IMR-90 (cell line): Measurements from ENCODE around the gene MSI2. TPM values are rescaled to one million over a fixed set of nuclear protein-coding genes. Genes with fewer than 3 reads are reported as not detected.

Experiments used
- ATAC-seq: fragments of 200-7000 bp; cut with Tn5 transposase; 2 replicates; pipeline ENCODE4 v1.9.1; 2020; ENCODE audit warnings: low read depth, mild to moderate bottlenecking, moderate library complexity
- BruUV-seq: library from RNA; stranded (reverse); fragments of 400-500 nt; replicated peaks from 2 replicates; lab custom pipeline; 2021; lab: Mats Ljungman, UMichigan
- CTCF ChIA-PET: fragments of 300-600 bp; formaldehyde crosslinking; extraction: SDS; loops from one replicate; lab custom pipeline; 2021; ENCODE audit warnings: antibody characterized with exemption; lab: Yijun Ruan, JAX
- POLR2A ChIA-PET: fragments of 300-600 bp; sonication (Branson Sonifier 250); formaldehyde crosslinking; loops from one replicate; lab custom pipeline; 2022; ENCODE audit warnings: antibody characterized with exemption; ENCODE audit not compliant: unreplicated experiment; lab: Charles Lee
- DNase-seq: peaks from one replicate; pipeline ENCODE4 v3.0.0; 2013
- H2AFZ ChIP-seq: replicated peaks from 2 replicates; pipeline ENCODE3; 2013; ENCODE audit warnings: low read length, mild to moderate bottlenecking; ENCODE audit not compliant: poor library complexity
- H2AK5ac ChIP-seq: 2 replicates; pipeline ENCODE4 v1.6.1; 2013; ENCODE audit warnings: low read depth, low read length, inconsistent platforms
- H2AK9ac ChIP-seq: replicated peaks from 2 replicates; pipeline ENCODE3; 2013; ENCODE audit warnings: mild to moderate bottlenecking, low read depth, low read length, moderate library complexity; ENCODE audit not compliant: poor library complexity
- H2BK120ac ChIP-seq: 2 replicates; pipeline ENCODE4 v1.6.1; 2013; ENCODE audit warnings: low read depth, low read length, inconsistent platforms
- H2BK15ac ChIP-seq: 3 replicates; pipeline ENCODE4 v1.6.1; 2013; ENCODE audit warnings: low read depth, low read length, inconsistent platforms
- H2BK20ac ChIP-seq: 2 replicates; pipeline ENCODE4 v1.6.1; 2013; ENCODE audit warnings: low read depth, mild to moderate bottlenecking, inconsistent platforms, low read length, moderate library complexity
- H2BK5ac ChIP-seq: 2 replicates; pipeline ENCODE4 v1.6.1; 2013; ENCODE audit warnings: mild to moderate bottlenecking, low read depth, low read length, inconsistent platforms; ENCODE audit not compliant: poor library complexity, severe bottlenecking
- H3K14ac ChIP-seq: replicated peaks from 2 replicates; pipeline ENCODE4 v1.6.1; 2013; ENCODE audit warnings: low read depth, low read length, inconsistent platforms
- H3K18ac ChIP-seq: 2 replicates; pipeline ENCODE4 v1.6.1; 2013; ENCODE audit warnings: low read depth, low read length, control low read depth
- H3K23ac ChIP-seq: 2 replicates; pipeline ENCODE4 v1.6.1; 2013; ENCODE audit warnings: low read depth, low read length, inconsistent platforms
- H3K27ac ChIP-seq: 2 replicates; pipeline ENCODE4 v1.5.1; 2013; ENCODE audit warnings: mild to moderate bottlenecking, control low read depth, low read length; ENCODE audit not compliant: insufficient read depth
- H3K27me3 ChIP-seq: 2 replicates; pipeline ENCODE4 v1.6.1; 2013; ENCODE audit warnings: low read length; ENCODE audit not compliant: control insufficient read depth, insufficient read depth
- H3K36me3 ChIP-seq: 2 replicates; pipeline ENCODE4 v1.6.1; 2013; ENCODE audit warnings: low read length, mixed read lengths; ENCODE audit not compliant: control insufficient read depth, insufficient read depth
- H3K4ac ChIP-seq: 2 replicates; pipeline ENCODE4 v1.6.1; 2013; ENCODE audit warnings: low read depth, low read length, inconsistent platforms
- H3K4me1 ChIP-seq: 2 replicates; pipeline ENCODE4 v1.6.1; 2013; ENCODE audit warnings: low read length, mixed read lengths; ENCODE audit not compliant: control insufficient read depth, insufficient read depth
- H3K4me2 ChIP-seq: 2 replicates; pipeline ENCODE4 v1.6.1; 2013; ENCODE audit warnings: low read depth, mild to moderate bottlenecking, control low read depth, low read length, moderate library complexity
- H3K4me3 ChIP-seq: 2 replicates; pipeline ENCODE4 v1.5.1; 2013; ENCODE audit warnings: low read depth, mild to moderate bottlenecking, control low read depth, low read length, moderate library complexity; ENCODE audit not compliant: insufficient read depth
- H3K56ac ChIP-seq: 2 replicates; pipeline ENCODE4 v1.6.1; 2013; ENCODE audit warnings: low read length, inconsistent platforms; ENCODE audit not compliant: insufficient read depth; ENCODE audit errors: extremely low read depth
- H3K79me1 ChIP-seq, 2 experiments: 2 replicates each; pipeline ENCODE4 v1.6.1; 2013; ENCODE audit warnings: low read length in 2 of 2, inconsistent platforms in 1 of 2, low read depth in 1 of 2
- H3K9ac ChIP-seq: 2 replicates; pipeline ENCODE4 v1.6.1; 2013; ENCODE audit warnings: low read depth, low read length, control low read depth
- H3K9me1 ChIP-seq: 2 replicates; pipeline ENCODE4 v1.6.1; 2013; ENCODE audit warnings: low read length, inconsistent platforms; ENCODE audit not compliant: insufficient read depth
- H3K9me3 ChIP-seq: 2 replicates; pipeline ENCODE4 v1.6.1; 2013; ENCODE audit warnings: low read length; ENCODE audit not compliant: control insufficient read depth, insufficient read depth
- H4K20me1 ChIP-seq: 2 replicates; pipeline ENCODE4 v1.6.1; 2013; ENCODE audit warnings: low read length, inconsistent platforms; ENCODE audit not compliant: insufficient read depth
- H4K5ac ChIP-seq: 2 replicates; pipeline ENCODE4 v1.6.1; 2013; ENCODE audit warnings: mild to moderate bottlenecking, low read depth, low read length, control low read depth
- H4K8ac ChIP-seq, 2 experiments: 2 replicates each; pipeline ENCODE4 v1.6.1; 2013; ENCODE audit warnings: low read depth in 2 of 2, low read length in 2 of 2, control low read depth in 1 of 2, inconsistent platforms in 1 of 2
- H4K91ac ChIP-seq: 2 replicates; pipeline ENCODE4 v1.6.1; 2013; ENCODE audit warnings: low read depth, low read length, inconsistent platforms; ENCODE audit not compliant: insufficient read depth
- CHD1 ChIP-seq: IDR thresholded peaks from 2 replicates; pipeline ENCODE4 v1.6.1; 2012; ENCODE audit warnings: low read depth, low read length, improper control_type of control experiment
- POLR2A ChIP-seq: IDR thresholded peaks from 2 replicates; pipeline ENCODE4 v1.6.1; 2012; ENCODE audit warnings: mild to moderate bottlenecking, low read depth, low read length
- RAD21 ChIP-seq: IDR thresholded peaks from 2 replicates; pipeline ENCODE4 v1.6.1; 2012; ENCODE audit warnings: low read length, improper control_type of control experiment
- SMC3 ChIP-seq: fragments of 150-350 bp; IDR thresholded peaks from 2 replicates; pipeline ENCODE4 v1.6.1; 2016; ENCODE audit warnings: low read depth, mild to moderate bottlenecking, antibody characterized with exemption, low read length, moderate library complexity
- WGBS, 2 experiments: methylation state at CpG; one replicate each; pipeline versions ENCODE4 v1.1.5 to v1.1.7; 2013; ENCODE audit warnings: missing lambda C conversion rate in 2 of 2; ENCODE audit not compliant: insufficient read length in 1 of 2; ENCODE audit errors: extremely low coverage in 2 of 2; 5-methylcytosine and 5-hydroxymethylcytosine counted together
- dilution Hi-C: fragments of 300-500 bp; cut with HindIII; formaldehyde crosslinking; loops from one replicate; pipeline ENCODE4 v1.14.3; 2018; ENCODE audit warnings: low sequenced_read_pairs; ENCODE audit not compliant: unreplicated experiment
- in situ Hi-C: fragments of 300-500 bp; cut with MboI; formaldehyde crosslinking; loops from 3 replicates; pipeline ENCODE4 v1.14.3; 2019; ENCODE audit warnings: low sequenced_read_pairs, inconsistent platforms, mixed read lengths
- intact Hi-C: fragments of 100-400 bp; cut with micrococcal nuclease; formaldehyde crosslinking; loops from 2 replicates; pipeline ENCODE4 v1.10.0; 2022
- polyA plus RNA-seq, 3 experiments: library from polyadenylated mRNA; depleted of rRNA; stranded (reverse); fragments of >200 nt; gene quantifications; 2 replicates each; pipeline ENCODE4 v1.2.3, GENCODE V29; 2012; ENCODE audit warnings: low replicate concordance in 1 of 3
- total RNA-seq: library from RNA; depleted of rRNA; stranded (reverse); fragments of >200 nt; gene quantifications from 2 replicates; pipeline ENCODE4 v1.2.3, GENCODE V29; 2012

MSI2 gene
- total and polyA plus RNA-seq, 2 of the 4 experiments (the other 2 are of a cell fraction): 13.0 to 16.0 TPM

GRCh38 chr17:57246257-57246656 lies 10.1 kb upstream of the MSI2 start:
- no TSS peak for BruUV-seq
- CTCF ChIA-PET: no interaction called here

More at GRCh38 chr17:57246257-57246656, 10.1 kb upstream of the MSI2 start:
- no peak overlapping the region for H2BK5ac ChIP-seq
- no peak overlapping the region for H2BK20ac ChIP-seq
- H3K9me3 ChIP-seq: no peaks in the 10 kb centered on the region; the same call in 1 of the 2 replicates
- H3K14ac ChIP-seq: no peak overlapping the region
- H3K18ac ChIP-seq: no peak overlapping the region
- dilution Hi-C loops: no loop called here
- H4K91ac ChIP-seq: no peak overlapping the region
- H2BK120ac ChIP-seq: no peak overlapping the region
- no peak overlapping the region for H3K23ac ChIP-seq
- DNase-seq: no peak
- no peak overlapping the region for H2AK5ac ChIP-seq
- H3K4me1 ChIP-seq: no peaks in the 10 kb centered on the region
- no peaks in the 10 kb centered on the region for H3K36me3 ChIP-seq
- H3K56ac ChIP-seq: no peak overlapping the region
- intact Hi-C loops: no loop called here
- no peak for TF ChIP-seq POLR2A
- no peak for TF ChIP-seq SMC3
- no peak for TF ChIP-seq CHD1
- no peak for TF ChIP-seq RAD21
- H4K8ac ChIP-seq: no peak overlapping the region
- WGBS, 2 experiments: no CpG with 5 or more reads among the region's 3 CpGs
- ATAC-seq: no peak
- POLR2A ChIA-PET: no interaction called here
- no peak overlapping the region for H3K9ac ChIP-seq
- peaks cover 8% of the 10 kb centered on the region for H3K27me3 ChIP-seq
- H3K4ac ChIP-seq: no peak overlapping the region
- no peak overlapping the region for H4K5ac ChIP-seq
- in situ Hi-C loops: loop anchor here (10.0 to 25.0 kb wide), 2 partner anchors 339 to 866 kb away; no protein-coding TSS in a partner anchor
- H3K79me1 ChIP-seq: no peaks in the 10 kb centered on the region
- H2BK15ac ChIP-seq: no peak overlapping the region
- H3K4me2 ChIP-seq: no peak overlapping the region
- no peak overlapping the region for H3K4me3 ChIP-seq
- no peak overlapping the region for H2AK9ac ChIP-seq
- no peaks in the 10 kb centered on the region for H4K20me1 ChIP-seq
- no peak overlapping the region for H2AFZ ChIP-seq
- no peak overlapping the region for H3K27ac ChIP-seq
- peaks cover 4% of the 10 kb centered on the region; the same call in 1 of the 2 replicates for H3K9me1 ChIP-seq
